Lower leg skin (tissue), 4 donors: ENCODE measurements around the gene AGBL5. TPM values are rescaled to one million over a fixed set of nuclear protein-coding genes. Genes with fewer than 3 reads are reported as not detected.
A peak's percentile ranks its signal among the peaks of the same experiment; 100 is the strongest.

Experiments used
- DNase-seq, 2 donors: peaks; one replicate each; pipeline ENCODE4 v3.0.0-alpha.2; 2019; ENCODE audit warnings: low spot score in 2 of 2
- H3K4me3 ChIP-seq: fragments of 200-600 bp; sonication (generic); 2 replicates; pipeline ENCODE4 v1.5.1; 2017; ENCODE audit warnings: mild to moderate bottlenecking, low read depth; ENCODE audit not compliant: poor library complexity, severe bottlenecking
- POLR2A ChIP-seq, 2 donors: fragments of 450-650 bp; IDR thresholded peaks; one replicate each; pipeline ENCODE4 v1.6.1; 2016 to 2017; ENCODE audit warnings: antibody characterized with exemption in 2 of 2, mild to moderate bottlenecking in 1 of 2, moderate library complexity in 1 of 2
- WGBS, 2 donors: methylation state at CpG; one replicate each; pipeline ENCODE4 v1.1.5; 2018; 5-methylcytosine and 5-hydroxymethylcytosine counted together
- intact Hi-C: fragments of 100-400 bp; cut with DNase I; formaldehyde crosslinking; loops from one replicate; pipeline ENCODE4 v1.15.0; 2023; ENCODE audit warnings: low total_unique reads
- total RNA-seq, 4 donors: library from RNA; depleted of rRNA; stranded (reverse); fragments of >200 nt; gene quantifications; one replicate each; pipeline ENCODE4 v1.1.0, GENCODE V29; 2016
- TF ChIP-seq, protein P1 (sequence below), 3 donors: fragments of 450-650 bp; IDR thresholded peaks; one replicate each; pipeline ENCODE4 v1.5.1; 2016; ENCODE audit warnings: antibody characterized with exemption in 3 of 3, mild to moderate bottlenecking in 3 of 3, moderate library complexity in 2 of 3

Gene AGBL5, protein sequence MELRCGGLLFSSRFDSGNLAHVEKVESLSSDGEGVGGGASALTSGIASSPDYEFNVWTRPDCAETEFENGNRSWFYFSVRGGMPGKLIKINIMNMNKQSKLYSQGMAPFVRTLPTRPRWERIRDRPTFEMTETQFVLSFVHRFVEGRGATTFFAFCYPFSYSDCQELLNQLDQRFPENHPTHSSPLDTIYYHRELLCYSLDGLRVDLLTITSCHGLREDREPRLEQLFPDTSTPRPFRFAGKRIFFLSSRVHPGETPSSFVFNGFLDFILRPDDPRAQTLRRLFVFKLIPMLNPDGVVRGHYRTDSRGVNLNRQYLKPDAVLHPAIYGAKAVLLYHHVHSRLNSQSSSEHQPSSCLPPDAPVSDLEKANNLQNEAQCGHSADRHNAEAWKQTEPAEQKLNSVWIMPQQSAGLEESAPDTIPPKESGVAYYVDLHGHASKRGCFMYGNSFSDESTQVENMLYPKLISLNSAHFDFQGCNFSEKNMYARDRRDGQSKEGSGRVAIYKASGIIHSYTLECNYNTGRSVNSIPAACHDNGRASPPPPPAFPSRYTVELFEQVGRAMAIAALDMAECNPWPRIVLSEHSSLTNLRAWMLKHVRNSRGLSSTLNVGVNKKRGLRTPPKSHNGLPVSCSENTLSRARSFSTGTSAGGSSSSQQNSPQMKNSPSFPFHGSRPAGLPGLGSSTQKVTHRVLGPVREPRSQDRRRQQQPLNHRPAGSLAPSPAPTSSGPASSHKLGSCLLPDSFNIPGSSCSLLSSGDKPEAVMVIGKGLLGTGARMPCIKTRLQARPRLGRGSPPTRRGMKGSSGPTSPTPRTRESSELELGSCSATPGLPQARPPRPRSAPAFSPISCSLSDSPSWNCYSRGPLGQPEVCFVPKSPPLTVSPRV
- 10 to 100 TPM in 3 of 4 donors, 1 to 10 TPM in 1; 9.4 to 17.0 (median 16.4) TPM for total RNA-seq

- WGBS, 2 donors: 0% methylated on average over 61 to 65 of the region's 67 CpGs
Measured at GRCh38 chr2:27050996-27051901, at the start of gene AGBL5. Gene AGBL5, plus strand, starts transcription at chr2:27051668. Its CDS starts 1,291 bp downstream, at chr2:27052959.

DNA sequence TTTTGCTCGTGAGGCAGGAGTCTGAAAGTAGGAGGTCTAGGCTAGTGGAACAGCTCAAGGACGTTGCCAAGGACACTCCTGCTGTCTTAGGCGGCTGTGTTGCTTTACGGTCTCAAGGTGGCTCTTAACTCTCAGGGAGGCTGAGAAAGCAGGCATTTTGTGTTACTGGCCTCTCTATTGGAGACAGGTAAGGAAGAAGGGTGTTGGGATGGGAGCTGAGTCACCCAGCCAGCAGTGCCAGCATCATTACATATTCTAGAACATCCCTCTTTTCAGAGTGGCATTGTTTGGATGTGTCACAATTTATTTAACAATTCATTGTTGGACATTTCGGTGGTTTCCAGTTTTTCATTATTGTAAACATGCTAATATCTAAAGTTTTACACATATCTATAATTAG lies 49.5 kb upstream of the AGBL5 start:
- intact Hi-C loops: no loop called here
- no peak for TF ChIP-seq POLR2A (IDR thresholded peaks at IDR 0.05)
- TF ChIP-seq, protein P1, sequence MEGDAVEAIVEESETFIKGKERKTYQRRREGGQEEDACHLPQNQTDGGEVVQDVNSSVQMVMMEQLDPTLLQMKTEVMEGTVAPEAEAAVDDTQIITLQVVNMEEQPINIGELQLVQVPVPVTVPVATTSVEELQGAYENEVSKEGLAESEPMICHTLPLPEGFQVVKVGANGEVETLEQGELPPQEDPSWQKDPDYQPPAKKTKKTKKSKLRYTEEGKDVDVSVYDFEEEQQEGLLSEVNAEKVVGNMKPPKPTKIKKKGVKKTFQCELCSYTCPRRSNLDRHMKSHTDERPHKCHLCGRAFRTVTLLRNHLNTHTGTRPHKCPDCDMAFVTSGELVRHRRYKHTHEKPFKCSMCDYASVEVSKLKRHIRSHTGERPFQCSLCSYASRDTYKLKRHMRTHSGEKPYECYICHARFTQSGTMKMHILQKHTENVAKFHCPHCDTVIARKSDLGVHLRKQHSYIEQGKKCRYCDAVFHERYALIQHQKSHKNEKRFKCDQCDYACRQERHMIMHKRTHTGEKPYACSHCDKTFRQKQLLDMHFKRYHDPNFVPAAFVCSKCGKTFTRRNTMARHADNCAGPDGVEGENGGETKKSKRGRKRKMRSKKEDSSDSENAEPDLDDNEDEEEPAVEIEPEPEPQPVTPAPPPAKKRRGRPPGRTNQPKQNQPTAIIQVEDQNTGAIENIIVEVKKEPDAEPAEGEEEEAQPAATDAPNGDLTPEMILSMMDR (IDR thresholded peaks at IDR 0.05): no peak
- DNase-seq: peak in 1 of 2 donors; percentile 37
- WGBS, 2 donors: 71% methylated on average over 5 of the region's 5 CpGs
- H3K4me3 ChIP-seq: no peak overlapping the region

More at GRCh38 chr2:27050996-27051901, at the start of gene AGBL5:
- intact Hi-C loops: no loop called here
- H3K4me3 ChIP-seq: peak within 1 kb of the TSS; percentile 75
- DNase-seq: peak; percentile 96 to 99
- TF ChIP-seq, protein P1 (IDR thresholded peaks at IDR 0.05): no peak
- TF ChIP-seq POLR2A (IDR thresholded peaks at IDR 0.05): no peak

GRCh38 chr2:27003007-27003406 lies 48.5 kb upstream of the AGBL5 start:
- DNase-seq: peak in 1 of 2 donors; percentile 3
- WGBS, 2 donors: 90 to 95% methylated on average over 4 of the region's 4 CpGs
- TF ChIP-seq, protein P1 (IDR thresholded peaks at IDR 0.05): no peak
- no peak for TF ChIP-seq POLR2A (IDR thresholded peaks at IDR 0.05)
- H3K4me3 ChIP-seq: no peak overlapping the region
- intact Hi-C loops: no loop called here

DNA sequence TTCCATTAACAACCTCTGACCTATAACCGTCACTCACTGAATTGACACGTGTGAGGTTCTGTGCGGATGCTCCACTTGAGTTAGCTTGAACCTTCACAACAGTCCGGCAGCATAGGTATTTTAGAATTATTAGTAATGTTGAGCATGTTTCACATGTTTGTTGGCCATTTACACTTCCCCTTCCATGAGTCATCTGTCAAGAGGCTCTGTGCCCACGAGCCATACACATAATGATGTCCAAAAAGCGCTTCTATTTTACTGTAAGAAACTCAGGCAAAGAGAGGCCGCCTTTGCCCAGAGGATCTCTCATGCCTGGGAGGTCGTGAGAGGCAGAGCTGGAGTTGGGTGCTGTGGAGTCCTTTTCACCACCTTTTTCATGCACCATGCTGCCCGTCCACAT lies 47.6 kb upstream of the AGBL5 start:
- 79 to 83% methylated on average over 9 of the region's 9 CpGs for WGBS, 2 donors
- TF ChIP-seq, protein P1 (IDR thresholded peaks at IDR 0.05): no peak
- TF ChIP-seq POLR2A (IDR thresholded peaks at IDR 0.05): no peak

More for the DNA sequence above, 47.6 kb upstream of the AGBL5 start:
- DNase-seq: peak in 1 of 2 donors; percentile 68
- intact Hi-C loops: no loop called here
- H3K4me3 ChIP-seq: no peak overlapping the region
